NCI-H345 treated with DMSO at 0.1 percent for 48 hours (cell line): Measurements from ENCODE around the gene DLGAP4.
"Not testable (repeated sequence)": the region's sequence is repeated elsewhere in the genome, so short reads cannot be mapped to it uniquely, and the experiment has no call there.

Experiments
- DNase-seq: peaks from one replicate; lab custom pipeline; 2025; ENCODE audit not compliant: unreplicated experiment; lab: John Stamatoyannopoulos, UW

Gene DLGAP4

DNA sequence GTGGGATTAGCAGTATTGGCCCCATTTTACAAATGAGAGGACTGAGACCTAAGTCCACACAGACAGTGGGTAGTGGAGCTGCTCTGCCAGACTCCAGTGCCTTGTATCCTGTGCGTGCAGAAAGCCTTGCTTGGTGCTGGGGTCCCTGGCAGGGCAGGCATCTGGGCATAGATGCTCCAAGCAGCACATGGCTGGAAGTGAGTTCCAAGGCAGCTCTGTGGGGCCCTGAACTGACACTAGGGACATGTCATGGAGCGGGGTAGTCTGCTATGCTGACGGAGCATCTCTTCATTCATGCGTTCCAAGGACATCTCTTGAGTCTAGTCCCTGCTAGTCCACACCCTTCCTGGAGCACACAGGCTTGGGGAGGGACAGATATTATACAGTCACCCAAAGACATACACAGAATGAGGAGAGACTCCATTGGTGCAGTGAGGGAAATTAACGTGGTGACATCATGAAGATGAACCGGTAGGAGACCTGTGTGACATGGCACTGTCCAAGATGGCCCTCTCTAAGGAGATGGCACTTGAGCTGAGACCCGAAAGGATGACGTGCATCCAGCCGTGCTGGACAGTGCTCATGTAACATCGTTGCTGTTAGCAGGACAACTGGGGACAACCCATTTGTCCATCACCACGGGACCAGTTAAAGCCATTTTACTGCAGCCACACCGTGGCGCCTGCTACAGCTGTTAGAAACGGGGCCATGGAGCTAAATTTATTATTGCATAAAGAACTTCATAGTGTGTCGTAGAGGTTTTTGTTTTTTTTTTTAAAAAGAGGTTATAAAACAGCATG lies 65.1 kb downstream of the DLGAP4 start:
- DNase-seq = no peak

DNA sequence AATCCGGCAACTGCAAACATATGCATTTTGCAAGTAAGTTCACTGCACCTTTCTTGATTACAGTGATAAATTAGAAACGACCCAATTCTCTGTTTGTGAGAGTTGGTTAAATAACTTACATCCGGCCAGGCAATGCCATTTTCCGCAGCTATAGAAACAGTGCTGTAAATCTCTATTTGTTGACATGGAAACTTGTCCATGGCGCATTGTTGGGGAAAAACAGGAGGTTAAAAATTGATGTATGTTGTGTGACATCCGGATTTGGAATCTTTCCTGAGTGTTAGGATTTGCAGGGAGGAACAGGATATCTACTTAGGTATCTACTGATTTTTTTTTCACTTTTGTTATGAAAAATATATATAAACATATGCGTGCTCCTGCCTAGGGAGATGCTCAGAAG lies 66.5 kb downstream of the DLGAP4 start:
- no peak for DNase-seq

DNA sequence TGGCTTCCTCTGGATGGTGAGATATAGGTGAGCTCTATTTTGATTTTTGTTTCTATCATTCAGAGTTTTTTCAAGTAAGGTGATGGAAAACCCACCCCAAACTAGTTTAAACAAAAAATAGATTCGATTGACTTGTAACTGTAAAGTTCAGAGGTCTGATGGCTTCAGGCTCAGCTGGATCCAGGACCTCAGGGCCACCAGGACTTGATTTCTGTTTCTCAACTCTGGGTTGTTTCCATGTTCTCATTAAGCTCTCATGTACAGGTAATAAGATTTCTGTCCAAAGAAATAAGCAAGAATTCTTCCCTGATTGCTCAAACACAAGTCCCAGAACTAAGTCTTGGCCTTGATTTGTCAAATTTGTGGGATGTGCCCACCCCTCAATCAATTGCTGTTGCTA lies 67.0 kb downstream of the DLGAP4 start:
- no peak for DNase-seq

DNA sequence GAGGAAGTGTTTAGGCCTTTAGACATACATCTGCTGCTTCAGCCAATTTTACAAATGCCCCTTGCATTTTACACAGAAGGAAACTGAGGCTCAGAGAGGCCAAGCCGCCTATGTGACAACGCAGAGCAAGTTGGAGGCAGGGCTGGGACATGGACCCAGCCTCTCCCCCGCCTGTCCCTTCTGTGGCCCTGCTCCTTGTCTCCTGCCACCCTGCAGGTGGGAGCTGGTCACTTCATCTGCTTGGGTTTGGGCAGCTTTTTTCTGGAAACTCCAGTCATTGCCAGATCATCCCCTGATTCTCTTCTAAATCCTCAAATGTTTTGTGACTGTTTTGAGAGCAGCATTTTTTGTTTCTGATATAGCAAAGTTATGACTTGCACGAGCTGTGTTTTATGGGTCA lies 68.9 kb downstream of the DLGAP4 start:
- no peak for DNase-seq

DNA sequence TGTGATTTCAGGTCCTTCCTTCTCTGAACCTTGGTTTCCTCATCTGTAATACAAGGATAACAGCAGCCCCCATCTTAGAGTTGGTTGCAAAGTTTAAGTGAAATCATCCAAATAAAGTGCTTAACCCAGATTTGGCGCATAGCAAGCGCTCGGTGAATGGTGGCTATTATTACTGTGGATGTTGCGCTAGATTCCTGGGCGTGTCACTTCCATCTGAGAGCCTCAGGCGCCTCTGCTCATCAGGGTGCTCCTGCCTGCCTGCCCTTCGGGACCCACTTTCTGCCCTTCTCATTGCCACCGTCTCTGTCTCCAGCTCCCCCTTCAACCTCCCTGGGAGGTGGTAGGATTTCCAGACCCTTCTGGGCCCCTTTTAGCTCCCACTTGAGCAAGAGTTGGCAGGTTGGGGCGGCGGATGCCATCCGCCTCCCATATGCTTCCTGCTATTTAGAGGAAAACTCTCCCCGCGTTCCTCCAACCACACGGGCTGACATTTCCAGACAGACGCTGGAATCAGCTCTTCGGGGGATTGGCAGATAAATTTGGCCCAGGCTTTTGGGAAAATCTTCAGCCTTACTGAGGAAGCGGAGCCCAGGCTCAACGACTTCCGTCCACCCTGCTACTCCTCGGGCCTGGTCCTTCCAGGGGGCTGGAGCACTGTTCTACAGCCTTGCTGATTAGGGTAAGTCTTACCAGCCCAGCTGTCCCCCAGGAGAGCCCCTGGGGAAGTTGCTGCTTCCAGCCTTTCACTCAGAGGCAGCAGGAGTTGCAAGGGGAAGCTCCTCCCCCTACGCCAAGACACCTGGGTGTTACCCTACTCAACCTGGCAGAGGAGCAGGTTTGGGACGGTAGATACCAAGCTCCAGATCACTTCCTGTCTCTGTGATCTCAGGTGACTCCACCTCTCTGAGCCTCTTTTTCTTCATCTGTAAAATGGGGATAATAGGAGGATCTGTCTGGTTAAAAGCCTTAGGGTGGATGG lies 71.5 kb downstream of the DLGAP4 start:
- no peak for DNase-seq

DNA sequence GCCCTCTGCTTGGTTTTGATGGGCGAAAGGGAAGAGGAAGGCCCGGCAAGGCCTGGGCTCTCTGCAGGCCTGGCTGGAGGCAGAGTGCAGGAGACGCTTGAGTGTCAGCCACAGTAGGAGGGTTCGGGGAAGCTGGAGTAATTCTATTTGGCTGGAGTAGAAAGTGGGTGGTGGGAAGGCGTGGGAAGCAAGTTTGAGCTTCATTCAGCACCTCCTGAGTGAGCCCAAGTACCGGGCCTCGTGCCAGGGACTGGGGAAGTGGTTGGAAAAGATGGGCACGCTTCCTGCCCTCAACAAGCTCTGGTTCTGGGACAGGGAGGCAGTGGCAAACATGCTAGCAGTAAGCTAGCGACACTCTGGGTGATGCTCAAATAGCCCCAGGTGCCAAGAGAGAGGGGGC lies 72.5 kb downstream of the DLGAP4 start:
- no peak for DNase-seq

DNA sequence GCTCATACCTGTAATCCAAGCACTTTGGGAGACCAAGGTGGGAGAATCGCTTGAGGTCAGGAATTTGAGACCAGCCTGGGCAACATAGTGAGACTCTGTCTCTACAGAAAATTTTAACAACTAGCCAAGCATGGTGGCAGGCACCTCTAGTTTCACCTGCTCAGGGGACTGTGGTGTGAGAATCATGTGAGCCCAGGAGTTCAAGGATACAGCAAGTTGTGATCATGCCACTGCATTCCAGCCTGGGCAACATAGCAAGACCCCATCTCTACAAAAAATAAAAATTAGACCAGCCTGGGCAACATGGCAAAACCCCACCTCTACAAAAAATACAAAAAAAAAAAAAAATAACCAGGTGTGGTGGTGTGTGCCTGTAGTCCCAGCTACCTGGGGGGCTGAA lies 73.8 kb downstream of the DLGAP4 start:
- DNase-seq = not testable (repeated sequence)

DNA sequence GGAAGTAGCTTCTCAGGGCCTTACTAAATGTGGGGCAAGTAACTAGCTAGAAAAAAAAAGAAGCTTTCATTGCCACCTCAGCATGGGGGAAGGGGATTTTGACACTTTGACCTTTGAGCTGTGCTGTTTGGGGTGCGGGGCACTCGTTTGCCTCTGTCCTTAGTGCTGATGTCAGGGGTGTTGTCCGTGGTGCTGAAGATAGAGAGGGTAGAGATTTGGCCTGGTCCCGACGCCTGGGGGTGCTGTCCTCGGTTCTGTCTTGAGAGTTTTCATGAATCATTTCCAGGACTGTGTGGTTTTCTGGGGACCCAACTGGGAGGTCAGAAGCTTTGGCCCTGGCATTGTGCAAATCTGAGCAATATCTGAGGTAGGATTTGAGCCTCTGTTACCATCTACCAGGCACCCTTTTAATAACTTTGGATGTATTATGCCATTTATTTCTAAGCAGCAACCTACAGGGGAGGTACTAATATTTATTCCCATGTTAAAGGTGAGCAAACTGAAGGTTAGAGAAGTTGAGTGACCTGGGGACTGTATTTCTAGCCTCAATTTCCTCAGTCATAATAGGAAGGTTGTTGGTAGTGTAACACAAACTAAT lies 78.0 kb downstream of the DLGAP4 start:
- no peak for DNase-seq

DNA sequence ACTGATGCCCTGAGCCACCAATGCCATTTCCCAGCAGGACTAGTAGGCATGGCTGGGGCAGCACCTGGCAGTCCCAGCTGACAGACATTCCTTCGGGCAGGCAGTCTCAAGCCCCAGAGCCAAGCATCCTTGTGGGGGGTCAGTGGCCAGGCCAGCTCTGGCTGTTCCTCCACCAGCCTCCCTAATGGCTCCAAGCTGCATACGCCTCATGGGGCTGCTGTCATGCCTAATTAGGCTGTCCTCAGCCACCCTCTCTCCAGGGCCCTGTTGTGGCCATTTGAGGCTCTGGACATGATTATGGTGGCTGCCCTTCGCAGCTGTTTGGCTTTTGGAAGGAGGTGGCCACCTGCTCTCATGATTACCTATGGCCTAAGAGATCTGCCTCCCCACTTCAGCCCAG lies 79.4 kb downstream of the DLGAP4 start:
- no peak for DNase-seq

DNA sequence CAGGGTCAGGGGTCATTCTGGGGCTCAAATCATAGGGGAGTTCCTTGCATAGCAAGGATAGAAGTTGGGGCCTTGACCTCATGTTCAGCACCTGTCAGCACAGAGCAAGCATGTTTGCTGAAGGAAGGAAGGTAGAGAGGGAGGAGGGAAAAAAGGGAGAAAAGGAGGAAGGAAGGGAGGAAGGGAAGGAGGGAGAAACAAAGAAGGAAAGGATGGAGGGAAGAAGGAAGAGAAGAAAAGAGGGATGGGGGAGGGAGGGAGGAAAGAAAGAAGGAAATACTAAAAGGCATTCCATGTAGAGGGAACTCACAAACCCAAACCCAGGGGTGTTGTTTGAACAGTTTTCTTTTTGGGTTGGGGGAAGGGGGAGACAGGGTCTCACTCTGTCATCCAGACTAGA lies 80.1 kb downstream of the DLGAP4 start:
- no peak for DNase-seq

DNA sequence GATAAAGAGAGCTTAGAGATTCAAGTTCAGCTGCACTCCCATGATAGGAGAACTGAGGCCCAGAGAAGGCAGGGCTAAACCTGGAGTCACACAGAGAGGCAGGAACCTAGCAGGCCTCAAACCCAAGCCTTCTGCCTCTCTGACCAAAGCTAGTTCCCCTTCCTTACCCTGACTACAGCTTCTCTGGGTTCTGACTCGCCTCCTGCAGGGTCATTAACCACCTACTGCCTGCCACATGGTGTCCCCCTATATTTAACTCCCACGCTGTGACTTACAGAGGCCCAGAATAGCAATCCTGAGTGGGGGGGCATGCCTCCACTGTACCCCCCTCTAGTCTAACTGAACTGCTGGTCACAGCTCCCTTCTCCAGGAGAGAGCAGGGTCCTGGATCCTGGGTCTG lies 84.1 kb downstream of the DLGAP4 start:
- DNase-seq = no peak

DNA sequence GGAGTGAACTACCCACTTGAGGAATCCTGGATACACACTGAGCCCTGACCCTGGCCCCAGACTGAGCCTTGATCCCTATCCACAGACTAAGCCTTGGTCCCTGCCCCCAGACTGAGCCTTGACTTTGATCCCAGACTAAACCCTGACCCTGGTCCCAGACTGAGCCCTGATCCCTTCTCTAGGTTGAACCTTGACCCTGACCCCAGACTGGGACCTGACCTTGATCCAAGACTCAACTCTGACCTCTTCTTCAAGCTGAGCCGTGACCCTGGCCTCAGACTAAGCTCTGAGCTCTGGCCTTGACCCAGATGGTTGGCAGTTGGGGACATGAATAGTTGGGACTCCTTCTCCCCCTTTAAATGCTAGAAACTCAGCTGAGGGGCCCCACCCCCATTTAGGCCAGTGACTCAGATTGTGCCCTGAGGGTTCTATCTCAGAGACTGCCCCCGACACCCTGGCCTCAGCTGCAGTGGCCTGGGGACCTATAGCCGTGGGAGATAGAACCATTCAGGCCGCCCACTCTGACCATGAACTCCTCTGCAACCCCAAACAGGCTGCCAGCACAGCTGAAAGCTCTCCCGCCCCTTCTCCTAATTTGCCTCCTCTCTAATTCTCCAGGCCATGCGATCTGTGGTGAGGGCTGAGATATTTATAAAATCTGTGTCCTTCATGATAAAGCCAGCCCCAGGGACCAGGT lies 84.7 kb downstream of the DLGAP4 start:
- DNase-seq = no peak

DNA sequence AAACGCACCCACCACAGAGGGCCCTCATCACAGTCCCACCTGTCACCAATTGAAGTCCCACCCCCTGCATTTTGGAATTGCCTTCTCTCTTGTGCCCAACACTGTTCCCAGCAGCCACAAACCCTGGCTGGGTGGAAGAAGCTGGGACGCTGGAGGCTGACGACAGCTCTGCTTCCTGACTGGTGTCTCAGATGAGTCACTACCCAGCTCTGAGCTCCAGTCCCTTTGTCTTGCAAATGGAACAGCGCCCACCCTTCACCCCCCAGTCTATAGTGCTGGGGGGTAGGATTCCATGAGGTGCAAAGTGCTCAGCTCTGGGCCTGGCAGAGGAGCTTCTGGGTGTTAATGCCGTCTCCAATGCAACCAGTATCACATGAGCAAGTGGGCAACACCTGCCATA lies 85.3 kb downstream of the DLGAP4 start:
- no peak for DNase-seq

DNA sequence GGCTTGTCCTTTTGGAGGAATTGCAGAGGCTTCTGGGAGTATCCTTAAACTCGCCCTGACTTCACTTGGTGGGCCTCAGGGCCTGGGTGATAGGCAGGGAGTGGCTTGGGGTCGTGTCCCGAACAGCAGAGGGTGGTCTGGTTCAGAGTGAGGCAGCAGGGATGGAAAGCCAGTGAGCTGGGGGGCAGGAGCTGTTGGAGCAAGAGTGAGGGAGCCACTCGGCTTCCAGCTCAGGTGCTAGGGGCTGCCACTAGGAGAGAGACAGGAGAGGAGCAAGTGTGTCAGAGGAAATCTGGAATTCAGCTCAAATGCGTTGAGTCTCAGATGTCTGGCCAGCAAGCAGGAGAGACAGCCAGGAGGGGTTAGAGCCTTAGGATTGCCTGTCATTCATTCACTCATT lies 85.8 kb downstream of the DLGAP4 start:
- DNase-seq = no peak

DNA sequence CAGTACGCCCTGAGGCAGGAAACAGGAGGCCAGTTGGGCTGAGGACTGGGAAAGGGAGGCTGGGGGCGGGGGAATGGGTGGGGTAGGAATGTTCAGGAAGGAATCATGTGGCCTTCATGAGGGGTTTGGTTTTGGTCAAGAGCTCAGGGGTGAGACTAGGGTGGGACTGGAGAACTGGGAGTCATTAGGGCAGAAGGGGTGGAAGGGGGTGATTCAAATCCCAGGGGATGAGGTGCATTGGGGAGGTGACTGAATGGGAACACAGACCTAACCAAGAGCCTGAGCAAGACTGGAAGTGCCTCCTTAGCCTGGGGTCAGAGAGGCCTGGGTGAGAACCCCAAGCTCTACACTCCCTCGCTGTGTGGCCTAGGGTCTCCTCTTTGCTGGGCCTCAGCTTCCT lies 86.8 kb downstream of the DLGAP4 start:
- DNase-seq = no peak

DNA sequence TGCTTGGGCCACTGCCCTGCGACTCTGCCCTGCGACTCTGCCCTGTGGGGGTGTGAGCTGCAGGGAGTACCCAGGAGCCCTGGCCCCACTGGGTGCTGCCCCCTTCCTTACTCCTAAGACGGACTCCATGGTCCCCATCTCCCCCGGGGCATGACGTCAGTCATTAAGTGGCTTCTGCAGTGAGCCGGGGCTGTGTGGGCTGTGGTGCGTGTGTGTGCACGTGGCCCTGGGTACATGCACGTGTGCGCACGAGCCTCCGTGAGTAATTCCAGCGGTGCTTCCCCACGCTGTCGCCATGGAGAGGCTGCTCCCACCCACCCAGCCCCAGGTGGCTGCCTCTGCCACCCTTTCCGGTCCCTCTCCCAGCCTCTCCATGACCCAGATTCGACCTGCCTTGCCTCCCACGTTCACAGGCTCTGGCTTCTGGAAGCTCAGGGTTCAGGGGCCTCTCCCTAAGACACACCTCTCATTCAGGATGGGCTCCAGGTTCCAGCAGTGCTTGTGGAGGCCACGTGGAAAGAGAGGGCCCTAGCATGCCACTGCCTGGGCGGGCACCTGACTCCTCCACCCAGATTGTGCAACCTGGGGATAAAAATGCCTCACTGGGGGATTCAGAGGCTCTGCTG lies 88.3 kb downstream of the DLGAP4 start:
- DNase-seq = no peak

DNA sequence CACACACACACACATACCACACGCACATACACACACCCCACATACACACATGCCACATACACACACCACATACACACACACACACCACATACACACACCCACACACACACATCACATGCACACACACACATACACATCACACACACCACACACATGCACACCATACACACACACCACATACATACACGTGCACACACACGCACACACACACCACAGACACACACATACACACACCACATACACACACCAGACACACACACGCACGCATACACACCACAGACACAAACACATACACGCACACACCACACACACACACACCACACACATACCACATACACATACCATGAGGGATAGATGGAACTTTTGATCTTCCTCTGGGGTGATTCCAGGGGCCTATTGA lies 90.2 kb downstream of the DLGAP4 start:
- no peak for DNase-seq

DNA sequence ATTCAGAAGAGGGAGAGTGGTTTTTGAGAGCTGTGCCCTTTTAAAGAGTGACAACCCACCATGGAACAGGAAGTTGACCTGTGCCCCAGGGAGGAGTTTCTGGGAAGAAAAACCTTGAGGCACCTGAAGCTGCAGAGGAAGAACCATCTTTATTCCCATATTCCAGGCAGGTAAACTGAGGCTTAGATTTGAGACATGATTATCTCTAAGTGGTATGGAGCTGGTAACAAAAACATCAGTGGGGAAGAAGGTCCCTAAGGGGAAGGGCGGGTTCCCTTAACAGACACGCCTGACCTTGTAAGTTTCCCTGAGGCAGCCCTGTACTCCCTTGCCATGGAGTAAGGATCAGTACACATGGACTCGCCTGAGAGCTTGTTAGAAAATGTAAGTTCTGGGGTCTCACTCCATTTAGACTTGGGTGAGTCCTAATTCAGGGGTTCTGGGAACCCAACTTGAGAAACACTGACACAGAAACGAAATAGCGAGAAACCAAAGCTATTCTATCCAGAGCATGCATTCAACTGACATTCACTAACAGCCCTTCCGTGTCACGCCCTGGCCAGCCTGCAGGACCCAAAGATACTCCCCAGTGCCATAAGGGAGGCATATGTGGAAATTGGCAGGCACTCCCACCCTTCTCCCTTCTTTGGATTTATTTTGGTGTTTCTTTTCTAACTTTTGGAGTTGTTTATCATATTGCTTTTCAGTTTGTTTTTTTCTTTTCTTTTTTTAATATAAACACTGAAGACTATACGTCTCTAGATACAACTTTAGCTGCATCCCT lies 90.9 kb downstream of the DLGAP4 start:
- DNase-seq = no peak

DNA sequence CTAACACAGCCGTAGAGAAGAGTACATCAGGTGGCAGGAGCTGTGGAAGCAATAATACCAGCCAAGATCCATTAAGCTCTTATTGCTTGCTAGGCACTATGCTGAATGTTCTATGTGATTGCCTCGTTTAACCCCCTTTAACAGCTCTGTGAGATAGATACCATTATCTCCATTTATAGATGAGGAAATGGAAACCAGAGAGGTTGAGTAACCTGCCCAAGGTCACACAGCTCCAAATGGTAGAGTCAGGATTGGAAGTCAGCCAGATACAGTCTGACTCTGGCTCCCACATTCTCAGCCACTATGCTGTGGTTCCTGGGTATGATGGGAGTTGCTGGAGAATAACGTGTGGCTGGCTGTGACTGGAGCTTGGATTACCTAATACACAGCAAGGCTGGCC lies 92.4 kb downstream of the DLGAP4 start:
- DNase-seq = no peak
